Activated CD8-positive, alpha-beta memory T cell treated with anti-CD3 and anti-CD28 coated beads for 48 hours (primary cell): Measurements from ENCODE around the gene KRTAP10-5.

Source experiments
- DNase-seq, 3 experiments: peaks; one replicate each; pipeline ENCODE4 v3.0.0-alpha.2; 2020; ENCODE audit warnings: low read depth in 2 of 3, low spot score in 2 of 3

Gene KRTAP10-5

DNA sequence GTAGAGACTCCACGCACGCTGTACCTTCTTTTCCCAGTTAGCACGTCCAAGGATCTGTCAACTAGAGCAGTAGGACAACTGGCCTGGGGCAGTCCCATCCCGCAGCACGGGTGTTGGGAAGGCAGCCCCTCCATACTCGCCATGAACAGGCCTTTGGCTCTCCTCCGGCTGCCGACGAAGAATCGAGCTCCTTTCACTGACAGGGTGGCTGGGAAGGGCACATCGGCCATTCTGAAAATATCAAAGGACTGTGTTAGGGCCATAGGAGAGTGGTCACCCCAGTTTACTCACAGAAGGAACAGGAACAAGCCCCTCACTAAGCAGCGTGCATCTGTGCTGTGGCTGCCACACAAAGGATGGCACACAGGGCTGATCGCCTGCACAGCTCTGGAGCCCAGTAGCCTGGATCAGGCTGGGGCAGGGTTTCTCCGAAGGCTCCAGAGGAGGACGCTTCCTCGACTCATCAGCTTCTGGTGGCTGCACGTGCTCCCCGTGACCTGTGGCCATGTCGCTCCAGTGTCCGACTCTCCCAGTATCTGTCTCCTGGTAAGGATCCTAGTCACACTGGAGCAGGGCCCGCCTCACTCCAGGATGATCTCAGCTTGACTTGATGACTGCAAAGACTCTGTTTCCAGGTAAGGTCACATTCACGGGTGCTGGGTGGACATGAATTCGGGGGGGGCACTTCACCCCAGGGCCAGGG, 49.4 kb downstream of the KRTAP10-5 start:
- DNase-seq = no peak

- no peak for DNase-seq
These were observed 50.0 kb downstream of the KRTAP10-5 start for GRCh38 chr21:44530221-44530902.

- no peak for DNase-seq
These were observed 50.8 kb downstream of the KRTAP10-5 start for GRCh38 chr21:44529503-44530125.
